Panc1 (cell line): ENCODE results near the gene KRTAP10-6. TPM values are rescaled to one million over a fixed set of nuclear protein-coding genes. Genes with fewer than 3 reads are reported as not detected.

Experiments used
- ATAC-seq: fragments of 200-7000 bp; cut with Tn5 transposase; 2 replicates; pipeline ENCODE4 v1.9.1; 2020; ENCODE audit warnings: mild to moderate bottlenecking, moderate library complexity
- BruUV-seq: library from RNA; stranded (reverse); fragments of 400-500 nt; replicated peaks from 2 replicates; lab custom pipeline; 2021; lab: Mats Ljungman, UMichigan
- CTCF ChIA-PET: fragments of 300-600 bp; sonication (Branson Sonifier 250); formaldehyde crosslinking; loops from one replicate; lab custom pipeline; 2022; ENCODE audit warnings: antibody characterized with exemption; lab: Charles Lee
- POLR2A ChIA-PET: fragments of 300-600 bp; sonication (Branson Sonifier 250); formaldehyde crosslinking; loops from one replicate; lab custom pipeline; 2022; ENCODE audit warnings: antibody characterized with exemption; lab: Charles Lee
- DNase-seq: peaks from one replicate; pipeline ENCODE4 v3.0.0-alpha.2; 2010; ENCODE audit warnings: low read depth, low spot score
- H3K27ac ChIP-seq: 2 replicates; pipeline ENCODE4 v1.5.1; 2011; ENCODE audit warnings: mild to moderate bottlenecking, low read length, inconsistent platforms
- H3K27me3 ChIP-seq: fragments of 200-500 bp; sonication (Bioruptor generic); 2 replicates; pipeline ENCODE4 v1.6.0; 2014; ENCODE audit warnings: low read length, inconsistent platforms; ENCODE audit not compliant: control insufficient read depth, insufficient read depth
- H3K36me3 ChIP-seq: fragments of 200-500 bp; sonication (Bioruptor generic); 2 replicates; pipeline ENCODE4 v1.5.1; 2014; ENCODE audit warnings: inconsistent platforms, mild to moderate bottlenecking, low read length, moderate library complexity; ENCODE audit not compliant: control insufficient read depth, insufficient read depth
- H3K4me1 ChIP-seq: 2 replicates; pipeline ENCODE4 v1.5.1; 2011; ENCODE audit warnings: inconsistent platforms, mild to moderate bottlenecking, low read length, moderate library complexity; ENCODE audit not compliant: control insufficient read depth, insufficient read depth
- H3K4me3 ChIP-seq, 2 experiments: 2 replicates each; pipeline ENCODE4 v1.5.1; 2011 to 2012; ENCODE audit warnings: low read depth in 2 of 2, low read length in 2 of 2, mild to moderate bottlenecking in 2 of 2, inconsistent platforms in 1 of 2, moderate library complexity in 1 of 2
- H3K9me3 ChIP-seq: fragments of 200-500 bp; sonication (Bioruptor generic); 2 replicates; pipeline ENCODE4 v1.5.1; 2014; ENCODE audit warnings: low read depth, mild to moderate bottlenecking, inconsistent platforms, low read length, moderate library complexity; ENCODE audit not compliant: control insufficient read depth, insufficient read depth
- POLR2AphosphoS5 ChIP-seq: IDR thresholded peaks from 2 replicates; pipeline ENCODE4 v1.6.1; 2012; ENCODE audit warnings: mild to moderate bottlenecking, low read depth, low read length, moderate library complexity
- SIN3A ChIP-seq: IDR thresholded peaks from 2 replicates; pipeline ENCODE4 v1.6.1; 2012; ENCODE audit warnings: low read depth, mild to moderate bottlenecking, low read length, moderate library complexity, borderline replicate concordance; ENCODE audit not compliant: insufficient read depth
- TCF7L2 ChIP-seq: IDR thresholded peaks from 2 replicates; pipeline ENCODE4 v1.6.1; 2011; ENCODE audit warnings: mild to moderate bottlenecking, low read depth, low read length, inconsistent platforms
- in situ Hi-C: cut with HindIII; loops from 2 replicates; pipeline ENCODE4 v1.10.0; 2016; ENCODE audit warnings: low sequenced_read_pairs, low pct_unique_long_range_greater_than_20kb
- intact Hi-C: fragments of 100-400 bp; cut with micrococcal nuclease; formaldehyde crosslinking; loops from one replicate; pipeline ENCODE4 v1.10.0; 2022; ENCODE audit not compliant: unreplicated experiment
- total RNA-seq: library from RNA; stranded (reverse); gene quantifications from one replicate; pipeline ENCODE4 v1.2.1, GENCODE V29; 2021; ENCODE audit not compliant: unreplicated experiment
- TF ChIP-seq, protein P1 (sequence below), 2 experiments: IDR thresholded peaks; 2 replicates each; pipeline ENCODE4 v1.6.1; 2011 to 2012; ENCODE audit warnings: low read depth in 2 of 2, control low read depth in 1 of 2, low read length in 1 of 2, mild to moderate bottlenecking in 1 of 2, moderate library complexity in 1 of 2; ENCODE audit not compliant: insufficient read depth in 1 of 2
- TF ChIP-seq, protein P2 (sequence below): fragments of 450-650 bp; IDR thresholded peaks from 2 replicates; pipeline ENCODE4 v1.5.1; 2017; ENCODE audit warnings: mild to moderate bottlenecking

Gene KRTAP10-6
- total RNA-seq, 1 experiment from 2014 or later = not detected

DNA sequence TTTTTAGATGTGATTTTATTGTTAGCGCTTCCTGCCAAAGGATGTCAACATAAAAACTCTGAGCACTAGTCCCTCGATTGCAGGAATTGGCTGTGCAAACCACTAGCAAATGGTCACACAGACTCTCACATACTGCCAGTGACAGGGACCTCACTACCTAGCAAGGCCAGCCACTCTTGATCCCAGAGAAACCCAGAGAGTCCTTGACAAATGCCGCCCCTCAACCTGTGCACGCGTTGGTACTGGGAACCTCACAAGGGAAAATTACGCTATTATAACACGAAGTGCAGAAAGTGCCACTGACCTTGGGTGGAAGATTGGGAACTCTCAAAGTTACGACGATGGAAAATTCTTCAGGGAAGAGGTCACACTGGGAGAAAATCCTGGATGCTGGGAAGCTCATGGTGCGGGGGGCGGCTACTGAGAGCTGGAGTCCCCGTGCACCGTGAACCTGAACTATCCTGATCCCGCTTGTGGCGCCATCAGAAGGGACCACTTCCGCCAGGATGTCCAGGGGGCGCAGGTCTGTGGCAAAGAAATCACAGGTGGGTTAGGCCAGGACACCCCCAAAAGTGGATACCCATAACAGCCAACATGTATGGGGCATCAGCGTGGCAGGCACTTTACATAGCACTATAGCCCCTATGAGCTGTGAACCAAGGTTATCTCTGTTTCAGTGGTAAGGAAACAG lies 24.7 kb downstream of the KRTAP10-6 start:
- H3K4me1 ChIP-seq = no peaks in the 10 kb centered on the region
- POLR2A ChIA-PET = no interaction called here
- no peak overlapping the region for H3K4me3 ChIP-seq
- TF ChIP-seq TCF7L2 = no peak
- TF ChIP-seq POLR2AphosphoS5 = no peak
- TF ChIP-seq SIN3A = no peak
- TF ChIP-seq, protein P1, sequence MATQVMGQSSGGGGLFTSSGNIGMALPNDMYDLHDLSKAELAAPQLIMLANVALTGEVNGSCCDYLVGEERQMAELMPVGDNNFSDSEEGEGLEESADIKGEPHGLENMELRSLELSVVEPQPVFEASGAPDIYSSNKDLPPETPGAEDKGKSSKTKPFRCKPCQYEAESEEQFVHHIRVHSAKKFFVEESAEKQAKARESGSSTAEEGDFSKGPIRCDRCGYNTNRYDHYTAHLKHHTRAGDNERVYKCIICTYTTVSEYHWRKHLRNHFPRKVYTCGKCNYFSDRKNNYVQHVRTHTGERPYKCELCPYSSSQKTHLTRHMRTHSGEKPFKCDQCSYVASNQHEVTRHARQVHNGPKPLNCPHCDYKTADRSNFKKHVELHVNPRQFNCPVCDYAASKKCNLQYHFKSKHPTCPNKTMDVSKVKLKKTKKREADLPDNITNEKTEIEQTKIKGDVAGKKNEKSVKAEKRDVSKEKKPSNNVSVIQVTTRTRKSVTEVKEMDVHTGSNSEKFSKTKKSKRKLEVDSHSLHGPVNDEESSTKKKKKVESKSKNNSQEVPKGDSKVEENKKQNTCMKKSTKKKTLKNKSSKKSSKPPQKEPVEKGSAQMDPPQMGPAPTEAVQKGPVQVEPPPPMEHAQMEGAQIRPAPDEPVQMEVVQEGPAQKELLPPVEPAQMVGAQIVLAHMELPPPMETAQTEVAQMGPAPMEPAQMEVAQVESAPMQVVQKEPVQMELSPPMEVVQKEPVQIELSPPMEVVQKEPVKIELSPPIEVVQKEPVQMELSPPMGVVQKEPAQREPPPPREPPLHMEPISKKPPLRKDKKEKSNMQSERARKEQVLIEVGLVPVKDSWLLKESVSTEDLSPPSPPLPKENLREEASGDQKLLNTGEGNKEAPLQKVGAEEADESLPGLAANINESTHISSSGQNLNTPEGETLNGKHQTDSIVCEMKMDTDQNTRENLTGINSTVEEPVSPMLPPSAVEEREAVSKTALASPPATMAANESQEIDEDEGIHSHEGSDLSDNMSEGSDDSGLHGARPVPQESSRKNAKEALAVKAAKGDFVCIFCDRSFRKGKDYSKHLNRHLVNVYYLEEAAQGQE (IDR thresholded peaks at IDR 0.05; ENCODE audit: insufficient read depth in 1 of 2, low read depth in 2 of 2, low read length in 1 of 2) = no peak
- TF ChIP-seq, protein P2, sequence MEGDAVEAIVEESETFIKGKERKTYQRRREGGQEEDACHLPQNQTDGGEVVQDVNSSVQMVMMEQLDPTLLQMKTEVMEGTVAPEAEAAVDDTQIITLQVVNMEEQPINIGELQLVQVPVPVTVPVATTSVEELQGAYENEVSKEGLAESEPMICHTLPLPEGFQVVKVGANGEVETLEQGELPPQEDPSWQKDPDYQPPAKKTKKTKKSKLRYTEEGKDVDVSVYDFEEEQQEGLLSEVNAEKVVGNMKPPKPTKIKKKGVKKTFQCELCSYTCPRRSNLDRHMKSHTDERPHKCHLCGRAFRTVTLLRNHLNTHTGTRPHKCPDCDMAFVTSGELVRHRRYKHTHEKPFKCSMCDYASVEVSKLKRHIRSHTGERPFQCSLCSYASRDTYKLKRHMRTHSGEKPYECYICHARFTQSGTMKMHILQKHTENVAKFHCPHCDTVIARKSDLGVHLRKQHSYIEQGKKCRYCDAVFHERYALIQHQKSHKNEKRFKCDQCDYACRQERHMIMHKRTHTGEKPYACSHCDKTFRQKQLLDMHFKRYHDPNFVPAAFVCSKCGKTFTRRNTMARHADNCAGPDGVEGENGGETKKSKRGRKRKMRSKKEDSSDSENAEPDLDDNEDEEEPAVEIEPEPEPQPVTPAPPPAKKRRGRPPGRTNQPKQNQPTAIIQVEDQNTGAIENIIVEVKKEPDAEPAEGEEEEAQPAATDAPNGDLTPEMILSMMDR = no peak
- no peak for DNase-seq
- ATAC-seq = no peak
- no peak overlapping the region for H3K27ac ChIP-seq
- intact Hi-C loops (no loop called here), in situ Hi-C loops (no loop called here)
- H3K36me3 ChIP-seq = no peaks in the 10 kb centered on the region
- no peaks in the 10 kb centered on the region for H3K27me3 ChIP-seq
- no TSS peak for BruUV-seq
- H3K9me3 ChIP-seq = no peaks in the 10 kb centered on the region
- CTCF ChIA-PET = no interaction called here

DNA sequence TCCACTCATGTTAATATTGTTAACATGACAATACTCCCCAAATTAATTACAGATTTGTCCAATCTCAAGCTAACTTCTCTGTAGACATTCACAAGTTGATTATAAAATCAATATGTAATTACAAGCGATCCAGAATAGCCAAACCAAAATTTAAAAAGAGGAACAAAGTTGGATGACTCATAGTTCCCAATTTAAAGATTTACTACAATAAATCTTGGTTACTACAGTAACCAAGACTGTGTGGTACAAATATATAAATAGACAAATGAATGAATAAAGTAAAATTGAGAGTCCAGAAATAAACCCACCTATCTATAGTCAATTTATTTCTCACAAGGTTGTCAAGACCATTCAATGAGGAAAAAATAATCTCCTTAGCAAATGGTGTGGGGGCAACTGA lies 25.9 kb downstream of the KRTAP10-6 start:
- Histone ChIP-seq H3K27ac (no peak overlapping the region), H3K36me3 (no peaks in the 10 kb centered on the region), H3K9me3 (no peaks in the 10 kb centered on the region), H3K27me3 (no peaks in the 10 kb centered on the region), H3K4me1 (no peaks in the 10 kb centered on the region), H3K4me3 (no peak overlapping the region)
- ChIA-PET POLR2A (no interaction called here), CTCF (no interaction called here)
- no peak for ATAC-seq
- intact Hi-C loops (no loop called here), in situ Hi-C loops (no loop called here)
- TF ChIP-seq TCF7L2 (no peak), POLR2AphosphoS5 (no peak), SIN3A (no peak)
- TF ChIP-seq, protein P2 = no peak
- TF ChIP-seq, protein P1 (IDR thresholded peaks at IDR 0.05; ENCODE audit: insufficient read depth in 1 of 2, low read depth in 2 of 2, low read length in 1 of 2) = no peak
- no TSS peak for BruUV-seq
- DNase-seq = no peak
